SU-DHL-6 (cell line): ENCODE results near the gene PRKN.

ENCODE experiments used
- EZH2phosphoT487 ChIP-seq: fragments of 200-600 bp; sonication (generic), shearing (Covaris generic); conservative IDR thresholded peaks from 2 replicates; pipeline ENCODE4 v1.6.1; 2018; ENCODE audit warnings: mild to moderate bottlenecking, antibody characterized with exemption, low read length, moderate library complexity, mixed read lengths
- TF ChIP-seq, protein P1 (sequence below): fragments of 200-600 bp; sonication (generic); IDR thresholded peaks from one replicate; pipeline ENCODE4 v1.5.1; 2017; ENCODE audit warnings: antibody characterized with exemption, mild to moderate bottlenecking, low read length, moderate library complexity; ENCODE audit not compliant: insufficient read depth, poor library complexity, severe bottlenecking

DNA sequence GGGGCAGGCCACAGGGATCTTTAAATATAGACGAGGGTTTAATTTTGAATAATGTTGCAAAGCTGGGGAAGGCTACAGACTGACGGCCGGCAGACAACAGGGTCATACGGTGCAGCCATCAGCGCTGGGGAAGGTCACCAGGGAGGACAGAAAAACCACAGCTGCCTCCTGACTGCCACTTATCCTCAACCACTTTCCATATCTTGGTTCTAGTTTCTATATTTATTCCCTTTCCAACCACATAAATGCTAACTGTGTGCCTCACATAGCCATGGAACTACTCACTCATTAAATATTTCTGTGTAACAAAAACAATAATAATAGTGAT is 1368.0 kb downstream of the PRKN start:
- TF ChIP-seq, protein P1, sequence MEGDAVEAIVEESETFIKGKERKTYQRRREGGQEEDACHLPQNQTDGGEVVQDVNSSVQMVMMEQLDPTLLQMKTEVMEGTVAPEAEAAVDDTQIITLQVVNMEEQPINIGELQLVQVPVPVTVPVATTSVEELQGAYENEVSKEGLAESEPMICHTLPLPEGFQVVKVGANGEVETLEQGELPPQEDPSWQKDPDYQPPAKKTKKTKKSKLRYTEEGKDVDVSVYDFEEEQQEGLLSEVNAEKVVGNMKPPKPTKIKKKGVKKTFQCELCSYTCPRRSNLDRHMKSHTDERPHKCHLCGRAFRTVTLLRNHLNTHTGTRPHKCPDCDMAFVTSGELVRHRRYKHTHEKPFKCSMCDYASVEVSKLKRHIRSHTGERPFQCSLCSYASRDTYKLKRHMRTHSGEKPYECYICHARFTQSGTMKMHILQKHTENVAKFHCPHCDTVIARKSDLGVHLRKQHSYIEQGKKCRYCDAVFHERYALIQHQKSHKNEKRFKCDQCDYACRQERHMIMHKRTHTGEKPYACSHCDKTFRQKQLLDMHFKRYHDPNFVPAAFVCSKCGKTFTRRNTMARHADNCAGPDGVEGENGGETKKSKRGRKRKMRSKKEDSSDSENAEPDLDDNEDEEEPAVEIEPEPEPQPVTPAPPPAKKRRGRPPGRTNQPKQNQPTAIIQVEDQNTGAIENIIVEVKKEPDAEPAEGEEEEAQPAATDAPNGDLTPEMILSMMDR: no peak
- TF ChIP-seq EZH2phosphoT487: no peak
